Lower lobe of right lung (tissue), 2 donors: Measurements from ENCODE around the gene SPHK2. TPM values are rescaled to one million over a fixed set of nuclear protein-coding genes. Genes with fewer than 3 reads are reported as not detected.

Experiments
- ATAC-seq, 2 donors: fragments of 200-7000 bp; cut with Tn5 transposase; one replicate each; pipeline ENCODE4 v1.9.1; 2020 to 2022; ENCODE audit warnings: mild to moderate bottlenecking in 2 of 2, moderate library complexity in 2 of 2
- DNase-seq: peaks from one replicate; pipeline ENCODE4 v3.0.0-alpha.2; 2020
- H3K27ac ChIP-seq: fragments of 200-600 bp; one replicate; pipeline ENCODE4 v1.8.0; 2022
- H3K27me3 ChIP-seq: fragments of 200-600 bp; one replicate; pipeline ENCODE4 v1.8.0; 2022; ENCODE audit warnings: low read depth
- H3K36me3 ChIP-seq: fragments of 200-600 bp; one replicate; pipeline ENCODE4 v1.8.0; 2022; ENCODE audit warnings: mild to moderate bottlenecking
- H3K4me1 ChIP-seq: fragments of 200-600 bp; one replicate; pipeline ENCODE4 v1.8.0; 2022
- H3K4me3 ChIP-seq: fragments of 200-600 bp; one replicate; pipeline ENCODE4 v1.8.0; 2022; ENCODE audit warnings: mild to moderate bottlenecking
- H3K9me3 ChIP-seq: fragments of 200-600 bp; one replicate; pipeline ENCODE4 v1.8.0; 2022
- intact Hi-C: fragments of 100-400 bp; cut with DNase I; formaldehyde crosslinking; loops from one replicate; pipeline ENCODE4 v1.11.0; 2022
- total RNA-seq: library from RNA; stranded (reverse); fragmentation: NEBNext Ultra II Directional; extraction: Animal tissue kit (Norgen Biotek cat#: 25700); gene quantifications from one replicate; pipeline ENCODE4 v1.2.1, GENCODE V29; 2021
- TF ChIP-seq, protein P1 (sequence below): fragments of 200-600 bp; IDR thresholded peaks from one replicate; pipeline ENCODE4 v1.8.0; 2022; ENCODE audit warnings: antibody characterized with exemption, mild to moderate bottlenecking
- donor health status: DM: no; HTN: yes; CAD: no; lungs with severe emphysema.

SPHK2 gene
- total RNA-seq, 1 donor from 2014 or later: 23.8 TPM

GRCh38 chr19:48613852-48614435 is 5.4 kb upstream of the SPHK2 start:
- TF ChIP-seq, protein P1, sequence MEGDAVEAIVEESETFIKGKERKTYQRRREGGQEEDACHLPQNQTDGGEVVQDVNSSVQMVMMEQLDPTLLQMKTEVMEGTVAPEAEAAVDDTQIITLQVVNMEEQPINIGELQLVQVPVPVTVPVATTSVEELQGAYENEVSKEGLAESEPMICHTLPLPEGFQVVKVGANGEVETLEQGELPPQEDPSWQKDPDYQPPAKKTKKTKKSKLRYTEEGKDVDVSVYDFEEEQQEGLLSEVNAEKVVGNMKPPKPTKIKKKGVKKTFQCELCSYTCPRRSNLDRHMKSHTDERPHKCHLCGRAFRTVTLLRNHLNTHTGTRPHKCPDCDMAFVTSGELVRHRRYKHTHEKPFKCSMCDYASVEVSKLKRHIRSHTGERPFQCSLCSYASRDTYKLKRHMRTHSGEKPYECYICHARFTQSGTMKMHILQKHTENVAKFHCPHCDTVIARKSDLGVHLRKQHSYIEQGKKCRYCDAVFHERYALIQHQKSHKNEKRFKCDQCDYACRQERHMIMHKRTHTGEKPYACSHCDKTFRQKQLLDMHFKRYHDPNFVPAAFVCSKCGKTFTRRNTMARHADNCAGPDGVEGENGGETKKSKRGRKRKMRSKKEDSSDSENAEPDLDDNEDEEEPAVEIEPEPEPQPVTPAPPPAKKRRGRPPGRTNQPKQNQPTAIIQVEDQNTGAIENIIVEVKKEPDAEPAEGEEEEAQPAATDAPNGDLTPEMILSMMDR: no peak
- no peak for ATAC-seq
- H3K27ac ChIP-seq: peak overlapping the region; percentile 81

DNA sequence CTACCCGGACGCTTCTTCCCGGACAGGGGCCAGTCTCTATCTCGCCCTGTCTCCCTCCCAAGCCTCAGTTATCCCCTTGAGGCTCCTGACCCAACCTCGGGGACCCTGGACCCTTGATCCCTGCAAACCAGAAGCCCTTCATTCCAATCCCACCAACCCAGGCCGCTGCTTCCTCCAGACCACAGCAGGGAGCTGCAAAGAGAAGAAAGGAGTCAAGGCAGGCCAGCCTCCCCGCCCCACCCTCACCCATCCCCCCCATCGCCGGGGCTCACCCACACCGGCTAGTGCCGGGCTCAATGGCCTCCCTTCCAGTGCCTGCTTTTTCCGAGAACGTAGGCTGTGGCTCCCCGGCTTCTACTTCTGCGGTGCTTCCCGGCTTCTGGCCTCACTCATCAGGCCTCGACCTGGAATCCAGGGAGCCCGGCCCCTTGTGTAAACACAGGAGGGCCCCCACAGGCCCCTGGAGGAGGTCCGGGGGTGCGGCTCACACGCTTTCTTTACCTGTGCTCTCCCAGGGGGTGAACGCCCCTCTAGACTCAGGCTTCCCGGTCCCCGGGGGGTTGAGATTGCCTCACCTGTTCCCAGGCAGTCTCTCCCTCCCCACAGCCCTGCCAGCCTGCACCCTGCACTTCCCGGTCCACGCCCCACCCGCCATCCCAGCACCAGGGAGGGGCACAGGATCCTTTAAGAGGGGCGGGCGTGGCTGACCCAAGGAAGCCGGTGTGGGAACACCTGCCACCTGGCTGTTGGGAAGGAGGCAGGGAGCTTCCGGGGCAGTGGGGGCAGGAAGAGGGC is 4.7 kb upstream of the SPHK2 start, which contains the start of gene FAM83E:
FAM83E (minus strand) TSS at position 641 of the 795 bp plus-strand sequence. CDS start 1,704 bp downstream, outside the sequence.
- Histone ChIP-seq H3K4me3 (peak within 1 kb of the TSS; percentile 48), H3K4me1 (peaks cover 34% of the 10 kb centered on the region), H3K36me3 (peaks cover 32% of the 10 kb centered on the region), H3K27ac (peak within 1 kb of the TSS; percentile 81), H3K9me3 (no peaks in the 10 kb centered on the region), H3K27me3 (no peaks in the 10 kb centered on the region)
- DNase-seq (peak; percentile 92), ATAC-seq (peak; percentile 72 to 78)
- TF ChIP-seq, protein P1: no peak
- intact Hi-C loops: no loop called here

More at GRCh38 chr19:48613852-48614435, 5.4 kb upstream of the SPHK2 start:
- Histone ChIP-seq H3K27me3 (no peaks in the 10 kb centered on the region), H3K36me3 (peaks cover 32% of the 10 kb centered on the region), H3K4me1 (peaks cover 33% of the 10 kb centered on the region), H3K4me3 (peak overlapping the region; percentile 48), H3K9me3 (no peaks in the 10 kb centered on the region)
- intact Hi-C loops: no loop called here
- no peak for DNase-seq

GRCh38 chr19:48615231-48616040 is 3.9 kb upstream of the SPHK2 start:
- intact Hi-C loops: no loop called here
- DNase-seq (no peak), ATAC-seq (no peak)
- Histone ChIP-seq H3K9me3 (no peaks in the 10 kb centered on the region), H3K4me1 (peaks cover 41% of the 10 kb centered on the region), H3K36me3 (peaks cover 32% of the 10 kb centered on the region), H3K4me3 (no peak overlapping the region), H3K27me3 (no peaks in the 10 kb centered on the region), H3K27ac (peak overlapping the region; percentile 81)
- TF ChIP-seq, protein P1: no peak

DNA sequence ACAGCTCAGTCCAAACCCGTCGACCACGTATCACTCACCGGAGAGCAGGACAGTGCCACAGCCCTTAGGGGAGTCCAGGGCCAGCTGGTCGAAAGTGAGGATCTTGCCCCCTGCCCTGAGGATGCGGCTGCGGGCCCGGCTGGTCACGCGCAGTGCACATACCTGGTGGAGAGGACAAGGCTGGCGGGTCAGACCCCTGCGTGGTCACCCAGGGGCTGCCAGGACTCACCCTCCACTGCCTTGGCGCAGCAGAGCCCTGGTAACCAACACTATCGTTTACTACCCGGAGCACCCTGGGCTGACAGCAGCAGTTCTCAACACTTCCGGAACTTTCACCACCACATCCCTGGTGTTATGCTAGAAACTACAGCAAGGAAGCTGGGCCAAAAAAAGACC is 3.3 kb upstream of the SPHK2 start:
- Histone ChIP-seq H3K27me3 (no peaks in the 10 kb centered on the region), H3K9me3 (no peaks in the 10 kb centered on the region), H3K36me3 (peaks cover 32% of the 10 kb centered on the region), H3K4me3 (peak overlapping the region; percentile 72), H3K4me1 (peaks cover 41% of the 10 kb centered on the region), H3K27ac (peak overlapping the region; percentile 81)
- intact Hi-C loops: no loop called here
- TF ChIP-seq, protein P1: no peak
- no peak for DNase-seq
- no peak for ATAC-seq

DNA sequence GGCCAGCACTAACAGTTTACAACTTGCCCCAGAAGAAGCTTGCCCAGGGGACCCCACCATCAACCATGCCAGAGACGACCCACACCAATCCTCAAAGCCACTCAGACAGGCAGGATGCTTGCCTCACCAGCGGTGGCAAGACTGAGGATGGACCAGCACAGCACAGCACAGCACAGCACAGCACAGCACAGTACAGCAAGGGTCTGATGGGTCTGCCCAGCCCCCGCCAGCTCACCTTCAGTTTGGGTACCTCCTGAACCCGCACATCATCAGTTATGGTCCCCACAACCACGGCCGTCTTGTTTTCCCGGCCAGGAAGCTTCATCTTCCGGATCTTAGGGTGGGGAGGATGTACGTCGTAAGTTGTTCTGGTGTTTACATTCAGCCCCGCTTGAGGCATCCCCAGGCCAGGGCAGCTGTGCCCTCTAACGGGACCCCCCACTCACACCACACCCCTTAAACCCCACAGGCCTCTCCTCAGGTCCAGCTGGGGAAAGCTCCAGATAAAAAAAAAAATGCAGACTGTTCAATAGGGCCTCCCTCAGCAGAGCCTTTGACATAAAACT is 2.7 kb upstream of the SPHK2 start:
- no peak for ATAC-seq
- Histone ChIP-seq H3K27ac (peak overlapping the region; percentile 81), H3K4me3 (peak overlapping the region; percentile 72)

More for the DNA sequence above, 2.7 kb upstream of the SPHK2 start:
- intact Hi-C loops: no loop called here
- no peak for DNase-seq
- TF ChIP-seq, protein P1: no peak
- peaks cover 41% of the 10 kb centered on the region for H3K4me1 ChIP-seq
- peaks cover 32% of the 10 kb centered on the region for H3K36me3 ChIP-seq
- H3K9me3 ChIP-seq: no peaks in the 10 kb centered on the region
- no peaks in the 10 kb centered on the region for H3K27me3 ChIP-seq
